Fibroblast of villous mesenchyme (primary cell): ENCODE measurements around the gene QSER1. TPM values are rescaled to one million over a fixed set of nuclear protein-coding genes. Genes with fewer than 3 reads are reported as not detected.

Source experiments
- DNase-seq: peaks from one replicate; pipeline ENCODE4 v3.0.0-alpha.2; 2010; ENCODE audit warnings: low read depth
- H3K4me3 ChIP-seq: 2 replicates; pipeline ENCODE4 v1.5.1; 2011; ENCODE audit warnings: low read depth, mild to moderate bottlenecking, low read length
- CTCF ChIP-seq: IDR thresholded peaks from 2 replicates; pipeline ENCODE4 v1.5.1; 2012; ENCODE audit warnings: low read depth, mild to moderate bottlenecking, low read length; ENCODE audit not compliant: insufficient read depth
- total RNA-seq: library from RNA; depleted of rRNA; stranded (reverse); fragments of >200 nt; gene quantifications from 2 replicates; pipeline ENCODE4 v1.2.3, GENCODE V29; 2012

QSER1 gene
- total RNA-seq: 19.0 and 26.8 TPM in 2 replicates

GRCh38 chr11:32892355-32893092 is at the start of gene QSER1:
Gene QSER1 (plus strand): TSS chr11:32892811. CDS start chr11:32893126, 315 bp downstream.
- peak; percentile 47 for DNase-seq
- peak within 1 kb of the TSS; percentile 89 for H3K4me3 ChIP-seq
- TF ChIP-seq CTCF: no peak

DNA sequence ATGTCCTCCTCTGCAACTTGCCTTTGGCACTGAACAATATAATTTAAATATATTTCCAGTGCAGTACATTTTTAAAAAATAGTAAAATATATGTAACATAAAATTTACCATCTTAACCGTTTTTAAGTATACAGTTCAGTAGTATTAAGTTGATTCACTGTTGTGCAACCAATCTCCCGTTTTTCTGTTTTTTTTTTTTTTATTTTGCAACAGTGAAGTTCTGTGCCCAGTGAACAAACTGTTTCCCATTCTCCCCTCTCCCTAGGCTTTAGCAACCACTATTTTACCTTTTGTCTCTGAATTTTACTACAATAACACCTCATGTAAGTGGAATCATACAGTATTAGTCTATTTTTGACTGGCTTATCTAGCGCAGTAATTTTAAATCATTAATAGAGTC is 49.1 kb upstream of the QSER1 start:
- no peak for DNase-seq
- no peak for TF ChIP-seq CTCF
- no peak overlapping the region for H3K4me3 ChIP-seq

- no peak overlapping the region for H3K4me3 ChIP-seq
- TF ChIP-seq CTCF: no peak
- no peak for DNase-seq
These were observed 45.1 kb upstream of the QSER1 start for GRCh38 chr11:32847511-32847910.

GRCh38 chr11:32849761-32850160 is 42.9 kb upstream of the QSER1 start:
- DNase-seq: no peak
- H3K4me3 ChIP-seq: no peak overlapping the region
- TF ChIP-seq CTCF: no peak

DNA sequence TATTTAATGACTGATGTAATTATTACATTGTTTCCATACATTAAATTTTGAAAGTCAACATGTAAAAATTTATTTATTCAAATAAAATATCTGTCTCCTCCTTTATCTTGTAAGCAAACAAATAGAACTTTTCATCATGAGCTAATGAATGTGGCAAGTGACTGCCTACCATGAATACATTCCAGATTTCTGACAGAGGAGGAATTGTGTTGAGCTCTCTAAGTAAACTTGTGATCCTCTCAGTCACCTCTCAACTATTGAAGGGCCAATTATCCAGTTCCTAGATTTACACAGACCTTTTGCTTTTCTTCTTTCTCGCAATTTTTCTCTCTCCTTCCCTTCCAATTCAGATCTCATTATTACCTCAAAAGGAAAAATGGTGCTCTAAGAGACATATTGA is 41.4 kb upstream of the QSER1 start:
- DNase-seq: no peak
- no peak for TF ChIP-seq CTCF
- no peak overlapping the region for H3K4me3 ChIP-seq

DNA sequence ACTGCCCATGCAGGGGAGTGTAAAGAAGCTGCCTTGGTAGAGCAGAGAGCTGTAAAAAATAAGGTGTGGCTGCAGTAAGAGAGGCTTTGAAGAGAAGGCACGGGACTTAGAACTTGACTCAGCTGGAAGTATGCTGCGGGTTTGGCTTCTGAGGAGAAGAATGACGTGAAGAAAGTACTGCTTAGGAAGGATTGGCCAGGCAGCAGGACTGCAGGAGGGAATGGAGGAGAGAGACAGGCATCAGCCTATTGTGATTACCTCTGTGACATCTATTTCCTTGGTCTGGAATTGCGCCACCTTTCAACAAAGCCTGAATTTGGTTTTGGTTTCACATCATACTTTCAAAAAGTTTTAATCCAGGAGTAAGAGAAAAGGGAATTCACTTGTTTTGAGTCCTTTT is 40.4 kb upstream of the QSER1 start:
- no peak for TF ChIP-seq CTCF
- DNase-seq: peak; percentile 36
- H3K4me3 ChIP-seq: no peak overlapping the region

DNA sequence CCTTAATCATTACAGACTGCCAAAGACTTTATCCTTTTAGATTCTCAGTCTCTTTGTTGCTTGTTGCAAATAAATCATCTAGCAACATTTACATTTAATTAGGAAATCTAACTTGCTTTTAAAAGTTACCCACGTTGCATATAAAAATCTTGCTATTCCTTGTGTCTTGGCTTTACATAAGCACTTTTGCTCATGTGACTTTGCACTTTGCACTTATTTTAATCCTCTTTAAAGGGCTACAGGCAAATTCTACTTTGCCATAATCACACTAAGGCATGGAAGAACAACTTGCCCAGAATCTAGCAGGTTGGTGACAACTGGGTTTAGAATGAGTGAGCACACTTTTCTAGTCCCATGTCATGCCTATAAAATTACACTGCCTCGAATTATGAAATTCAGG is 37.0 kb upstream of the QSER1 start:
- DNase-seq: no peak
- H3K4me3 ChIP-seq: no peak overlapping the region
- no peak for TF ChIP-seq CTCF
